HEK293 (cell line): ENCODE results near the gene OBSCN.

Experiments
- CTCF ChIA-PET: fragments of 350-600 bp; formaldehyde crosslinking; extraction: SDS; loops from one replicate; lab custom pipeline; 2021; ENCODE audit warnings: antibody characterized with exemption; lab: Yijun Ruan, JAX
- POLR2A ChIA-PET: fragments of 300-600 bp; formaldehyde crosslinking; extraction: SDS; loops from one replicate; lab custom pipeline; 2020; ENCODE audit warnings: antibody characterized with exemption, inconsistent platforms; lab: Yijun Ruan, JAX
- H3K27ac ChIP-seq: fragments of 200-500 bp; sonication (Bioruptor generic); 2 replicates; pipeline ENCODE4 v1.5.1; 2014; ENCODE audit warnings: low read depth, low read length, control low read depth, inconsistent platforms; ENCODE audit errors: extremely low read depth
- H3K36me3 ChIP-seq, 2 experiments: fragments of 200-500 bp in 1 of 2; sonication (Bioruptor generic) in 1 of 2; 1 replicate in 1 of 2; 2 replicates in 1 of 2; pipeline ENCODE4 v1.5.1; 2014 to 2017; ENCODE audit warnings: inconsistent platforms in 2 of 2, low read length in 2 of 2; ENCODE audit not compliant: control insufficient read depth in 2 of 2, insufficient read depth in 1 of 2
- H3K4me1 ChIP-seq: fragments of 200-500 bp; sonication (Bioruptor generic); 2 replicates; pipeline ENCODE4 v1.5.1; 2014; ENCODE audit warnings: mild to moderate bottlenecking, low read length, inconsistent platforms; ENCODE audit not compliant: control insufficient read depth, insufficient read depth
- H3K4me3 ChIP-seq: 2 replicates; pipeline ENCODE4 v1.5.1; 2011; ENCODE audit warnings: low read depth, mild to moderate bottlenecking, control low read depth, low read length, moderate library complexity
- H3K9me3 ChIP-seq: fragments of 200-500 bp; sonication (Bioruptor generic); 2 replicates; pipeline ENCODE4 v1.5.1; 2014; ENCODE audit warnings: low read depth, low read length, inconsistent platforms; ENCODE audit not compliant: control insufficient read depth, insufficient read depth
- BCL11A ChIP-seq: fragments of 450-650 bp; formaldehyde crosslinking; IDR thresholded peaks from 2 replicates; pipeline ENCODE4 v1.5.1; 2016; ENCODE audit warnings: low read depth, missing biosample characterization, missing genetic modification characterization
- KLF1 ChIP-seq: fragments of 450-650 bp; formaldehyde crosslinking; IDR thresholded peaks from 2 replicates; pipeline ENCODE4 v1.5.1; 2016; ENCODE audit warnings: missing biosample characterization, missing genetic modification characterization
- SP7 ChIP-seq: fragments of 450-650 bp; formaldehyde crosslinking; IDR thresholded peaks from 2 replicates; pipeline ENCODE4 v1.5.1; 2016; ENCODE audit warnings: missing biosample characterization, missing genetic modification characterization
- YY2 ChIP-seq: fragments of 450-650 bp; formaldehyde crosslinking; IDR thresholded peaks from 2 replicates; pipeline ENCODE4 v1.5.1; 2016; ENCODE audit warnings: missing biosample characterization, missing genetic modification characterization
- ZEB2 ChIP-seq: fragments of 450-650 bp; formaldehyde crosslinking; IDR thresholded peaks from 2 replicates; pipeline ENCODE4 v1.5.1; 2016; ENCODE audit warnings: missing biosample characterization, missing genetic modification characterization
- ZFP41 ChIP-seq: fragments of 450-650 bp; formaldehyde crosslinking; IDR thresholded peaks from 2 replicates; pipeline ENCODE4 v1.5.1; 2016; ENCODE audit warnings: missing biosample characterization, missing genetic modification characterization, borderline replicate concordance
- ZNF24 ChIP-seq: fragments of 450-650 bp; formaldehyde crosslinking; IDR thresholded peaks from 2 replicates; pipeline ENCODE4 v1.5.1; 2016; ENCODE audit warnings: missing biosample characterization, missing genetic modification characterization
- ZNF391 ChIP-seq: fragments of 450-650 bp; formaldehyde crosslinking; IDR thresholded peaks from 2 replicates; pipeline ENCODE4 v1.5.1; 2016; ENCODE audit warnings: low read depth, missing biosample characterization, missing genetic modification characterization, borderline replicate concordance
- ZNF473 ChIP-seq: fragments of 450-650 bp; formaldehyde crosslinking; IDR thresholded peaks from 2 replicates; pipeline ENCODE4 v1.5.1; 2017; ENCODE audit warnings: missing biosample characterization, missing genetic modification characterization
- ZNF610 ChIP-seq: fragments of 450-650 bp; formaldehyde crosslinking; IDR thresholded peaks from 2 replicates; pipeline ENCODE4 v1.5.1; 2016; ENCODE audit warnings: missing biosample characterization, missing genetic modification characterization, borderline replicate concordance
- ZNF670 ChIP-seq: fragments of 450-650 bp; formaldehyde crosslinking; IDR thresholded peaks from 2 replicates; pipeline ENCODE4 v1.5.1; 2016; ENCODE audit warnings: missing biosample characterization, missing genetic modification characterization, low read depth
- ZNF843 ChIP-seq: fragments of 450-650 bp; formaldehyde crosslinking; IDR thresholded peaks from 2 replicates; pipeline ENCODE4 v1.5.1; 2016; ENCODE audit warnings: missing biosample characterization, missing genetic modification characterization
- TF ChIP-seq, protein P1 (sequence below): fragments of 450-650 bp; formaldehyde crosslinking; conservative IDR thresholded peaks from 2 replicates; pipeline ENCODE4 v1.5.1; 2016; ENCODE audit warnings: low read depth, missing biosample characterization, missing genetic modification characterization
- TF ChIP-seq, protein P2 (sequence below): fragments of 450-650 bp; formaldehyde crosslinking; optimal IDR thresholded peaks from 2 replicates; pipeline ENCODE3; 2016; ENCODE audit warnings: missing biosample characterization, mild to moderate bottlenecking, missing genetic modification characterization
- TF ChIP-seq, protein P3 (sequence below): fragments of 450-650 bp; formaldehyde crosslinking; IDR thresholded peaks from 2 replicates; pipeline ENCODE4 v1.5.1; 2016; ENCODE audit warnings: missing biosample characterization, missing genetic modification characterization
- TF ChIP-seq, protein P4 (sequence below): fragments of 450-650 bp; formaldehyde crosslinking; IDR thresholded peaks from 2 replicates; pipeline ENCODE4 v1.5.1; 2016; ENCODE audit warnings: missing biosample characterization, missing genetic modification characterization, borderline replicate concordance
- TF ChIP-seq, protein P5 (sequence below): fragments of 450-650 bp; formaldehyde crosslinking; IDR thresholded peaks from 2 replicates; pipeline ENCODE4 v1.5.1; 2016; ENCODE audit warnings: missing biosample characterization, missing genetic modification characterization, borderline replicate concordance

Gene OBSCN

DNA sequence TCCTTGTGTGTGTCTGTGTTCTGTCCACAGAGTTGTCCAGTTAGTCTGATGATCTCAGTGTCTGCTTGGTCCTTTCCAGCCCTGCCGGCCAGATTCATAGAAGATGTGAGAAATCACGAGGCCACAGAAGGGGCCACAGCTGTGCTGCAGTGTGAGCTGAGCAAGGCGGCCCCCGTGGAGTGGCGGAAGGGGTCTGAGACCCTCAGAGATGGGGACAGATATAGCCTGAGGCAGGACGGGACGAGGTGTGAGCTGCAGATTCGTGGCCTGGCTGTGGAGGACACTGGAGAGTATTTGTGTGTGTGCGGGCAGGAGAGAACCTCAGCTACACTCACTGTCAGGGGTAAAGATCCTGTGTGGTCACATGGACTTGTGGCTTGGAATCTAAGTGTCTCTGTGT lies 95.8 kb downstream of the OBSCN start:
- CTCF ChIA-PET, result no interaction called here
- Histone ChIP-seq H3K36me3 (peaks cover 0 to 6% of the 10 kb centered on the region in 2 experiments; a peak in 1 of 3 replicates), H3K9me3 (no peaks in the 10 kb centered on the region), H3K27ac (no peak overlapping the region), H3K4me3 (no peak overlapping the region), H3K4me1 (no peaks in the 10 kb centered on the region)
- POLR2A ChIA-PET, result no interaction called here
- TF ChIP-seq ZNF670 (tag by site-specific recombination) (no peak), SP7 (no peak), ZNF473 (tag by site-specific recombination) (no peak), BCL11A (tag by site-specific recombination) (no peak), ZNF391 (tag by site-specific recombination) (no peak), ZNF843 (no peak)
- TF ChIP-seq, protein P1, sequence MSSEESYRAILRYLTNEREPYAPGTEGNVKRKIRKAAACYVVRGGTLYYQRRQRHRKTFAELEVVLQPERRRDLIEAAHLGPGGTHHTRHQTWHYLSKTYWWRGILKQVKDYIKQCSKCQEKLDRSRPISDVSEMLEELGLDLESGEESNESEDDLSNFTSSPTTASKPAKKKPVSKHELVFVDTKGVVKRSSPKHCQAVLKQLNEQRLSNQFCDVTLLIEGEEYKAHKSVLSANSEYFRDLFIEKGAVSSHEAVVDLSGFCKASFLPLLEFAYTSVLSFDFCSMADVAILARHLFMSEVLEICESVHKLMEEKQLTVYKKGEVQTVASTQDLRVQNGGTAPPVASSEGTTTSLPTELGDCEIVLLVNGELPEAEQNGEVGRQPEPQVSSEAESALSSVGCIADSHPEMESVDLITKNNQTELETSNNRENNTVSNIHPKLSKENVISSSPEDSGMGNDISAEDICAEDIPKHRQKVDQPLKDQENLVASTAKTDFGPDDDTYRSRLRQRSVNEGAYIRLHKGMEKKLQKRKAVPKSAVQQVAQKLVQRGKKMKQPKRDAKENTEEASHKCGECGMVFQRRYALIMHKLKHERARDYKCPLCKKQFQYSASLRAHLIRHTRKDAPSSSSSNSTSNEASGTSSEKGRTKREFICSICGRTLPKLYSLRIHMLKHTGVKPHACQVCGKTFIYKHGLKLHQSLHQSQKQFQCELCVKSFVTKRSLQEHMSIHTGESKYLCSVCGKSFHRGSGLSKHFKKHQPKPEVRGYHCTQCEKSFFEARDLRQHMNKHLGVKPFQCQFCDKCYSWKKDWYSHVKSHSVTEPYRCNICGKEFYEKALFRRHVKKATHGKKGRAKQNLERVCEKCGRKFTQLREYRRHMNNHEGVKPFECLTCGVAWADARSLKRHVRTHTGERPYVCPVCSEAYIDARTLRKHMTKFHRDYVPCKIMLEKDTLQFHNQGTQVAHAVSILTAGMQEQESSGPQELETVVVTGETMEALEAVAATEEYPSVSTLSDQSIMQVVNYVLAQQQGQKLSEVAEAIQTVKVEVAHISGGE, result no peak
- TF ChIP-seq, protein P2, sequence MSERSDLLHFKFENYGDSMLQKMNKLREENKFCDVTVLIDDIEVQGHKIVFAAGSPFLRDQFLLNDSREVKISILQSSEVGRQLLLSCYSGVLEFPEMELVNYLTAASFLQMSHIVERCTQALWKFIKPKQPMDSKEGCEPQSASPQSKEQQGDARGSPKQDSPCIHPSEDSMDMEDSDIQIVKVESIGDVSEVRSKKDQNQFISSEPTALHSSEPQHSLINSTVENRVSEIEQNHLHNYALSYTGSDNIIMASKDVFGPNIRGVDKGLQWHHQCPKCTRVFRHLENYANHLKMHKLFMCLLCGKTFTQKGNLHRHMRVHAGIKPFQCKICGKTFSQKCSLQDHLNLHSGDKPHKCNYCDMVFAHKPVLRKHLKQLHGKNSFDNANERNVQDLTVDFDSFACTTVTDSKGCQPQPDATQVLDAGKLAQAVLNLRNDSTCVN (tag by site-specific recombination), result no peak

DNA sequence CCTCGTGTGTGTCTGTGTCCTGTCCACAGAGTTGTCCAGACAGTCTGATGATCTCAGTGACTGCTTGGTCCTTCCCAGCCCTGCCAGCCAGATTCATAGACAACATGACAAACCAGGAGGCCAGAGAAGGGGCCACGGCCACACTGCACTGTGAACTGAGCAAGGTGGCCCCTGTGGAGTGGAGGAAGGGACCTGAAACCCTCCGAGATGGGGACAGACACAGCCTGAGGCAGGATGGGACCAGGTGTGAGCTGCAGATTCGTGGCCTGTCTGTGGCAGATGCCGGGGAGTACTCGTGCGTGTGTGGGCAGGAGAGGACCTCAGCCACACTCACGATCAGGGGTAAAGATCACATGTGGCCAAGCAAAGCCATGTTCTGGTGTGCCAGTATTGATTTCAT lies 96.4 kb downstream of the OBSCN start:
- Histone ChIP-seq H3K36me3 (peaks cover 0 to 2% of the 10 kb centered on the region in 2 experiments; a peak in 1 of 3 replicates), H3K4me3 (no peak overlapping the region), H3K4me1 (no peaks in the 10 kb centered on the region), H3K9me3 (no peaks in the 10 kb centered on the region), H3K27ac (no peak overlapping the region)
- ChIA-PET POLR2A (no interaction called here), CTCF (no interaction called here)
- TF ChIP-seq, protein P3, sequence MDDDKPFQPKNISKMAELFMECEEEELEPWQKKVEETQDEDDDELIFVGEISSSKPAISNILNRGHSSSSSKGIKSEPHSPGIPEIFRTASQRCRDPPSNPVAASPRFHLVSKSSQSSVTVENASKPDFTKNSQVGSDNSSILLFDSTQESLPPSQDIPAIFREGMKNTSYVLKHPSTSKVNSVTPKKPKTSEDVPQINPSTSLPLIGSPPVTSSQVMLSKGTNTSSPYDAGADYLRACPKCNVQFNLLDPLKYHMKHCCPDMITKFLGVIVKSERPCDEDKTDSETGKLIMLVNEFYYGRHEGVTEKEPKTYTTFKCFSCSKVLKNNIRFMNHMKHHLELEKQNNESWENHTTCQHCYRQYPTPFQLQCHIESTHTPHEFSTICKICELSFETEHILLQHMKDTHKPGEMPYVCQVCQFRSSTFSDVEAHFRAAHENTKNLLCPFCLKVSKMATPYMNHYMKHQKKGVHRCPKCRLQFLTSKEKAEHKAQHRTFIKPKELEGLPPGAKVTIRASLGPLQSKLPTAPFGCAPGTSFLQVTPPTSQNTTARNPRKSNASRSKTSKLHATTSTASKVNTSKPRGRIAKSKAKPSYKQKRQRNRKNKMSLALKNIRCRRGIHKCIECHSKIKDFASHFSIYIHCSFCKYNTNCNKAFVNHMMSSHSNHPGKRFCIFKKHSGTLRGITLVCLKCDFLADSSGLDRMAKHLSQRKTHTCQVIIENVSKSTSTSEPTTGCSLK (tag by site-specific recombination), result no peak
- no peak for TF ChIP-seq ZFP41 (tag by site-specific recombination)
- no peak for TF ChIP-seq KLF1 (tag by site-specific recombination)
- TF ChIP-seq, protein P4, sequence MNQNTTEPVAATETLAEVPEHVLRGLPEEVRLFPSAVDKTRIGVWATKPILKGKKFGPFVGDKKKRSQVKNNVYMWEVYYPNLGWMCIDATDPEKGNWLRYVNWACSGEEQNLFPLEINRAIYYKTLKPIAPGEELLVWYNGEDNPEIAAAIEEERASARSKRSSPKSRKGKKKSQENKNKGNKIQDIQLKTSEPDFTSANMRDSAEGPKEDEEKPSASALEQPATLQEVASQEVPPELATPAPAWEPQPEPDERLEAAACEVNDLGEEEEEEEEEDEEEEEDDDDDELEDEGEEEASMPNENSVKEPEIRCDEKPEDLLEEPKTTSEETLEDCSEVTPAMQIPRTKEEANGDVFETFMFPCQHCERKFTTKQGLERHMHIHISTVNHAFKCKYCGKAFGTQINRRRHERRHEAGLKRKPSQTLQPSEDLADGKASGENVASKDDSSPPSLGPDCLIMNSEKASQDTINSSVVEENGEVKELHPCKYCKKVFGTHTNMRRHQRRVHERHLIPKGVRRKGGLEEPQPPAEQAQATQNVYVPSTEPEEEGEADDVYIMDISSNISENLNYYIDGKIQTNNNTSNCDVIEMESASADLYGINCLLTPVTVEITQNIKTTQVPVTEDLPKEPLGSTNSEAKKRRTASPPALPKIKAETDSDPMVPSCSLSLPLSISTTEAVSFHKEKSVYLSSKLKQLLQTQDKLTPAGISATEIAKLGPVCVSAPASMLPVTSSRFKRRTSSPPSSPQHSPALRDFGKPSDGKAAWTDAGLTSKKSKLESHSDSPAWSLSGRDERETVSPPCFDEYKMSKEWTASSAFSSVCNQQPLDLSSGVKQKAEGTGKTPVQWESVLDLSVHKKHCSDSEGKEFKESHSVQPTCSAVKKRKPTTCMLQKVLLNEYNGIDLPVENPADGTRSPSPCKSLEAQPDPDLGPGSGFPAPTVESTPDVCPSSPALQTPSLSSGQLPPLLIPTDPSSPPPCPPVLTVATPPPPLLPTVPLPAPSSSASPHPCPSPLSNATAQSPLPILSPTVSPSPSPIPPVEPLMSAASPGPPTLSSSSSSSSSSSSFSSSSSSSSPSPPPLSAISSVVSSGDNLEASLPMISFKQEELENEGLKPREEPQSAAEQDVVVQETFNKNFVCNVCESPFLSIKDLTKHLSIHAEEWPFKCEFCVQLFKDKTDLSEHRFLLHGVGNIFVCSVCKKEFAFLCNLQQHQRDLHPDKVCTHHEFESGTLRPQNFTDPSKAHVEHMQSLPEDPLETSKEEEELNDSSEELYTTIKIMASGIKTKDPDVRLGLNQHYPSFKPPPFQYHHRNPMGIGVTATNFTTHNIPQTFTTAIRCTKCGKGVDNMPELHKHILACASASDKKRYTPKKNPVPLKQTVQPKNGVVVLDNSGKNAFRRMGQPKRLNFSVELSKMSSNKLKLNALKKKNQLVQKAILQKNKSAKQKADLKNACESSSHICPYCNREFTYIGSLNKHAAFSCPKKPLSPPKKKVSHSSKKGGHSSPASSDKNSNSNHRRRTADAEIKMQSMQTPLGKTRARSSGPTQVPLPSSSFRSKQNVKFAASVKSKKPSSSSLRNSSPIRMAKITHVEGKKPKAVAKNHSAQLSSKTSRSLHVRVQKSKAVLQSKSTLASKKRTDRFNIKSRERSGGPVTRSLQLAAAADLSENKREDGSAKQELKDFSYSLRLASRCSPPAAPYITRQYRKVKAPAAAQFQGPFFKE (tag by site-specific recombination), result no peak
- no peak for TF ChIP-seq ZNF24 (tag by site-specific recombination)
- no peak for TF ChIP-seq ZNF610
- TF ChIP-seq, protein P5, sequence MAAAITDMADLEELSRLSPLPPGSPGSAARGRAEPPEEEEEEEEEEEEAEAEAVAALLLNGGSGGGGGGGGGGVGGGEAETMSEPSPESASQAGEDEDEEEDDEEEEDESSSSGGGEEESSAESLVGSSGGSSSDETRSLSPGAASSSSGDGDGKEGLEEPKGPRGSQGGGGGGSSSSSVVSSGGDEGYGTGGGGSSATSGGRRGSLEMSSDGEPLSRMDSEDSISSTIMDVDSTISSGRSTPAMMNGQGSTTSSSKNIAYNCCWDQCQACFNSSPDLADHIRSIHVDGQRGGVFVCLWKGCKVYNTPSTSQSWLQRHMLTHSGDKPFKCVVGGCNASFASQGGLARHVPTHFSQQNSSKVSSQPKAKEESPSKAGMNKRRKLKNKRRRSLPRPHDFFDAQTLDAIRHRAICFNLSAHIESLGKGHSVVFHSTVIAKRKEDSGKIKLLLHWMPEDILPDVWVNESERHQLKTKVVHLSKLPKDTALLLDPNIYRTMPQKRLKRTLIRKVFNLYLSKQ (tag by site-specific recombination), result no peak
- no peak for TF ChIP-seq ZEB2
- TF ChIP-seq YY2 (tag by site-specific recombination), result no peak
